Measurements from ENCODE around the gene VTI1A. TPM values are rescaled to one million over a fixed set of nuclear protein-coding genes. Genes with fewer than 3 reads are reported as not detected.

The VTI1A gene
- total and polyA plus RNA-seq, 2 of the 13 experiments (the other 11 are each of a cell fraction or from before 2014, with no cell fraction given): 11.7 to 32.7 TPM

- ChIA-PET CTCF (ENCODE audit: low intra/inter-chr PET ratio, low total read pairs) (no interaction called here), POLR2A (no interaction called here)
- no peaks in the 10 kb centered on the region for H3K36me3 ChIP-seq (replicated peaks in 1 of 2; ENCODE audit: control insufficient read depth in 1 of 2, insufficient read depth in 2 of 2, low read length in 2 of 2)
- H3K4me2 ChIP-seq (ENCODE audit: low read depth, low read length): no peak overlapping the region
- no peaks in the 10 kb centered on the region for H3K9me3 ChIP-seq (ENCODE audit: low read length)
- H3K4me1 ChIP-seq (ENCODE audit: insufficient read depth, low read length): peaks cover 62% of the 10 kb centered on the region
- DNase-seq (ENCODE audit: low spot score): no peak
- 88% methylated on average over 10 of the region's 15 CpGs for WGBS (ENCODE audit: low lambda C conversion rate)
- no peaks in the 10 kb centered on the region for H3K79me2 ChIP-seq (ENCODE audit: insufficient read depth, low read length)
- no peak overlapping the region for H2AFZ ChIP-seq (ENCODE audit: low read length)
- ATAC-seq: no peak
- no peak overlapping the region for H3K4me3 ChIP-seq (replicated peaks in 1 of 3; ENCODE audit: insufficient read depth in 1 of 3, low read depth in 2 of 3, low read length in 3 of 3)
- TF ChIP-seq NFKB2 (CRISPR knock-in tag; IDR thresholded peaks at IDR 0.05; ENCODE audit: borderline replicate concordance): 0 out of 2 replicates have a peak, but pooled peaks have one; percentile 13
- TF ChIP-seq, protein P1, sequence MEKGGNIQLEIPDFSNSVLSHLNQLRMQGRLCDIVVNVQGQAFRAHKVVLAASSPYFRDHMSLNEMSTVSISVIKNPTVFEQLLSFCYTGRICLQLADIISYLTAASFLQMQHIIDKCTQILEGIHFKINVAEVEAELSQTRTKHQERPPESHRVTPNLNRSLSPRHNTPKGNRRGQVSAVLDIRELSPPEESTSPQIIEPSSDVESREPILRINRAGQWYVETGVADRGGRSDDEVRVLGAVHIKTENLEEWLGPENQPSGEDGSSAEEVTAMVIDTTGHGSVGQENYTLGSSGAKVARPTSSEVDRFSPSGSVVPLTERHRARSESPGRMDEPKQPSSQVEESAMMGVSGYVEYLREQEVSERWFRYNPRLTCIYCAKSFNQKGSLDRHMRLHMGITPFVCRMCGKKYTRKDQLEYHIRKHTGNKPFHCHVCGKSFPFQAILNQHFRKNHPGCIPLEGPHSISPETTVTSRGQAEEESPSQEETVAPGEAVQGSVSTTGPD (CRISPR knock-in tag; IDR thresholded peaks at IDR 0.05): no peak
- no TSS peak for BruUV-seq (replicated peaks)
- H3K27ac ChIP-seq (ENCODE audit: extremely low read length, insufficient read depth, low read length): no peak overlapping the region
- no peaks in the 10 kb centered on the region for H3K27me3 ChIP-seq (ENCODE audit: control insufficient read depth in 1 of 2, insufficient read depth in 2 of 2, low read length in 2 of 2)
- no peaks in the 10 kb centered on the region for H4K20me1 ChIP-seq (ENCODE audit: insufficient read depth, low read length)
- no peak overlapping the region for H3K9ac ChIP-seq (ENCODE audit: insufficient read depth, low read depth, low read length)
- intact Hi-C loops (cut with micrococcal nuclease; ENCODE audit: unreplicated experiment) (no loop called here), in situ Hi-C loops (cut with HindIII; ENCODE audit: extremely low pct_ligation_motif_present, low pct_unique_long_range_greater_than_20kb) (no loop called here)
- FAIRE-seq: no peak
These were observed 391.9 kb downstream of the VTI1A start for GRCh38 chr10:112838784-112839481.

GRCh38 chr10:112839928-112840654 lies 393.1 kb downstream of the VTI1A start:
- intact Hi-C loops (cut with micrococcal nuclease; ENCODE audit: unreplicated experiment) (loop anchor here (5.0 kb wide), 1 partner anchor 52 kb away; no protein-coding TSS in a partner anchor), in situ Hi-C loops (cut with HindIII; ENCODE audit: extremely low pct_ligation_motif_present, low pct_unique_long_range_greater_than_20kb) (no loop called here)
- POLR2A ChIA-PET: no interaction called here
- Histone ChIP-seq H3K79me2 (ENCODE audit: insufficient read depth, low read length) (no peaks in the 10 kb centered on the region), H3K4me1 (ENCODE audit: insufficient read depth, low read length) (peaks cover 60% of the 10 kb centered on the region), H4K20me1 (ENCODE audit: insufficient read depth, low read length) (no peaks in the 10 kb centered on the region), H3K27ac (ENCODE audit: extremely low read length, insufficient read depth, low read length) (no peak overlapping the region), H3K4me3 (replicated peaks in 1 of 3; ENCODE audit: insufficient read depth in 1 of 3, low read depth in 2 of 3, low read length in 3 of 3) (no peak overlapping the region), H3K9me3 (ENCODE audit: low read length) (no peaks in the 10 kb centered on the region), H2AFZ (ENCODE audit: low read length) (no peak overlapping the region), H3K27me3 (ENCODE audit: control insufficient read depth in 1 of 2, insufficient read depth in 2 of 2, low read length in 2 of 2) (no peaks in the 10 kb centered on the region), H3K9ac (ENCODE audit: insufficient read depth, low read depth, low read length) (no peak overlapping the region), H3K36me3 (replicated peaks in 1 of 2; ENCODE audit: control insufficient read depth in 1 of 2, insufficient read depth in 2 of 2, low read length in 2 of 2) (no peaks in the 10 kb centered on the region), H3K4me2 (ENCODE audit: low read depth, low read length) (peak overlapping the region; percentile 15; the same call in 1 of the 2 replicates)
- BruUV-seq (replicated peaks): no TSS peak
- 78% methylated on average over 5 of the region's 5 CpGs for WGBS (ENCODE audit: low lambda C conversion rate)
- CTCF ChIA-PET (ENCODE audit: low intra/inter-chr PET ratio, low total read pairs): no interaction called here
- DNase-seq (ENCODE audit: low spot score): peak; percentile 46
- FAIRE-seq: no peak
- ATAC-seq: 0 out of 3 replicates have a peak, but pooled peaks have one; percentile 14
- TF ChIP-seq KLF6 (CRISPR knock-in tag; IDR thresholded peaks at IDR 0.05) (no peak), ZFP82 (CRISPR knock-in tag; IDR thresholded peaks at IDR 0.05; ENCODE audit: borderline replicate concordance) (no peak), ZNF792 (CRISPR knock-in tag; IDR thresholded peaks at IDR 0.05) (peak; percentile 100), TBX2 (CRISPR knock-in tag; IDR thresholded peaks at IDR 0.05; ENCODE audit: borderline replicate concordance) (no peak), ZNF629 (CRISPR knock-in tag; conservative IDR thresholded peaks at IDR 0.05) (peak; percentile 85), TAF15 (IDR thresholded peaks at IDR 0.05; ENCODE audit: low read depth, low read length, poor library complexity, severe bottlenecking) (no peak), ZMYM3 (CRISPR knock-in tag; IDR thresholded peaks at IDR 0.05) (0 out of 2 replicates have a peak, but pooled peaks have one; percentile 7), NR2F2 (IDR thresholded peaks at IDR 0.05; ENCODE audit: borderline replicate concordance, low read depth) (no peak), PHF8 (CRISPR knock-in tag; IDR thresholded peaks at IDR 0.05) (no peak), RBM22 (optimal IDR thresholded peaks at IDR 0.05; ENCODE audit: low read length) (no peak), PCBP2 (optimal IDR thresholded peaks at IDR 0.05; ENCODE audit: low read depth, low read length, poor library complexity, severe bottlenecking) (no peak), MAFF (IDR thresholded peaks at IDR 0.05; ENCODE audit: low read depth, low read length) (no peak), TFAP4 (IDR thresholded peaks at IDR 0.05; ENCODE audit: borderline replicate concordance, low read depth) (peak; percentile 53; the same call in 1 of the 2 replicates)

Measured in HepG2 (cell line).